ENCODE measurements around the gene KIF1C.

KIF1C gene

DNA sequence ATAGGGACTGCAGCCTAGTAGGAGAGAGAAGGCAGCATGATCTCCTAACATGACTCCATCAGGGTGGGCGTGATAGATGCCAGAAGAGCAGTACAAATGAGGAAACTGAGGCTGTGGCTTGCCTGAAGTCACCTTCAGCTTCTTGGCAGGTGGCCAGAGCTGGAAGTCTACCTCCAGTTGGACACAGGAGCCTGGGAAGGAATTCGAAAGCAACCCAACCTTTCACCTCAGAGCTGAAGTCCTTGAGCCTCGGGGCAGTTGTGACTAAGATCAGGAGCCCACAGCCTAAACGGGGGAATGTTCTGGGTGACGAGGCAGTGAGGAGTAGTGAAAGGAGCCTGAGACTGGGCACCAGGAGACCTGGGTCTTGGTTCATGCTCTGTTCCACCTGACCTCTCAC, 46.9 kb downstream of the KIF1C start:
- Histone ChIP-seq H3K36me3 (ENCODE audit: control insufficient read depth, insufficient read depth, low read length) (no peaks in the 10 kb centered on the region), H3K27me3 (replicated peaks; ENCODE audit: control insufficient read depth, insufficient read depth, low read length) (no peaks in the 10 kb centered on the region), H3K4me3 (replicated peaks; ENCODE audit: low read depth, low read length) (no peak overlapping the region)
- no peak for DNase-seq (ENCODE audit: extremely low read depth, insufficient read length)
- TF ChIP-seq, protein P1, sequence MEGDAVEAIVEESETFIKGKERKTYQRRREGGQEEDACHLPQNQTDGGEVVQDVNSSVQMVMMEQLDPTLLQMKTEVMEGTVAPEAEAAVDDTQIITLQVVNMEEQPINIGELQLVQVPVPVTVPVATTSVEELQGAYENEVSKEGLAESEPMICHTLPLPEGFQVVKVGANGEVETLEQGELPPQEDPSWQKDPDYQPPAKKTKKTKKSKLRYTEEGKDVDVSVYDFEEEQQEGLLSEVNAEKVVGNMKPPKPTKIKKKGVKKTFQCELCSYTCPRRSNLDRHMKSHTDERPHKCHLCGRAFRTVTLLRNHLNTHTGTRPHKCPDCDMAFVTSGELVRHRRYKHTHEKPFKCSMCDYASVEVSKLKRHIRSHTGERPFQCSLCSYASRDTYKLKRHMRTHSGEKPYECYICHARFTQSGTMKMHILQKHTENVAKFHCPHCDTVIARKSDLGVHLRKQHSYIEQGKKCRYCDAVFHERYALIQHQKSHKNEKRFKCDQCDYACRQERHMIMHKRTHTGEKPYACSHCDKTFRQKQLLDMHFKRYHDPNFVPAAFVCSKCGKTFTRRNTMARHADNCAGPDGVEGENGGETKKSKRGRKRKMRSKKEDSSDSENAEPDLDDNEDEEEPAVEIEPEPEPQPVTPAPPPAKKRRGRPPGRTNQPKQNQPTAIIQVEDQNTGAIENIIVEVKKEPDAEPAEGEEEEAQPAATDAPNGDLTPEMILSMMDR (IDR thresholded peaks at IDR 0.05; ENCODE audit: insufficient read depth, low read length, poor library complexity, severe bottlenecking) = no peak

DNA sequence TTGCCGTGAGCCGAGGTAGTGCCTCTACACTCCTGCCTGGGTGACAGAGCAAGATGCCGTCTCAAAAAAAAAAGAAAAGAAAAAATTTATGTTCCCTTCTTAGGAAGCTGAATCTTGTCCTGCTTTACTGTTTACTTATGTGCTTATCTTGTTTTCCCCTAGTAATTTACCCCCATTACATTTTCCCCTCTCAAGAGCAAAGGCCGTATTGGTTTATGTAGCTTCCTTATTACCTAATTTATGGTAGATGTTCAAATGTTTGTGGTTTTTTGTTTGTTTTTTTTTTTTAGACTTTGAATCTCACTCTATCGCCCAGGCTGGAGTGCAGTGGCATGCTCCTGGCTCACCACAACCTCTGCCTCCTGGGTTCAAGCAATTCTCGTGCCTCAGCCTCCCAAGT, 47.7 kb downstream of the KIF1C start:
- H3K4me3 ChIP-seq (replicated peaks; ENCODE audit: low read depth, low read length) = no peak overlapping the region
- no peak for DNase-seq (ENCODE audit: extremely low read depth, insufficient read length)
- H3K27me3 ChIP-seq (replicated peaks; ENCODE audit: control insufficient read depth, insufficient read depth, low read length) = no peaks in the 10 kb centered on the region
- no peaks in the 10 kb centered on the region for H3K36me3 ChIP-seq (ENCODE audit: control insufficient read depth, insufficient read depth, low read length)
- TF ChIP-seq, protein P1 (IDR thresholded peaks at IDR 0.05; ENCODE audit: insufficient read depth, low read length, poor library complexity, severe bottlenecking) = no peak

DNA sequence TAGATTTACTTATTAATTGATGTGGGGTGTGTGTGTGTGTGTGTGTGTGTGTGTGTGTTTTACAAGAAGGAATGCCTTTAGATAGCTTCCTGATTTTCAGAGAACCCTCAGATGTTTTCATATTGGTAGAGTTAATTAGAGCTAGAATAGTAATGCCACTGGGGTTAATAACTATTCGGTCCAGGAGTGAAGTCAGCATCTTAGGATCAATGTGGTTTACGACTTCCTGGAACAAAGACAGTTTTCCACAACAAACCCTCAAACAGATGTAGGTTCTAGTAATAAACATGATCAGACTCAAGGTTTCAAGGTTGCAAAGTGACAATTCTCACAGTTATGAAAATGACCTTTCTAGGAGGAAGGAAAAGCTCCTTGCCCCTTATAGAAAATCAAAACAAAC, 49.7 kb downstream of the KIF1C start:
- DNase-seq (ENCODE audit: extremely low read depth, insufficient read length) = no peak
- Histone ChIP-seq H3K36me3 (ENCODE audit: control insufficient read depth, insufficient read depth, low read length) (no peaks in the 10 kb centered on the region), H3K4me3 (replicated peaks; ENCODE audit: low read depth, low read length) (no peak overlapping the region), H3K27me3 (replicated peaks; ENCODE audit: control insufficient read depth, insufficient read depth, low read length) (no peaks in the 10 kb centered on the region)
- TF ChIP-seq, protein P1 (IDR thresholded peaks at IDR 0.05; ENCODE audit: insufficient read depth, low read length, poor library complexity, severe bottlenecking) = no peak

DNA sequence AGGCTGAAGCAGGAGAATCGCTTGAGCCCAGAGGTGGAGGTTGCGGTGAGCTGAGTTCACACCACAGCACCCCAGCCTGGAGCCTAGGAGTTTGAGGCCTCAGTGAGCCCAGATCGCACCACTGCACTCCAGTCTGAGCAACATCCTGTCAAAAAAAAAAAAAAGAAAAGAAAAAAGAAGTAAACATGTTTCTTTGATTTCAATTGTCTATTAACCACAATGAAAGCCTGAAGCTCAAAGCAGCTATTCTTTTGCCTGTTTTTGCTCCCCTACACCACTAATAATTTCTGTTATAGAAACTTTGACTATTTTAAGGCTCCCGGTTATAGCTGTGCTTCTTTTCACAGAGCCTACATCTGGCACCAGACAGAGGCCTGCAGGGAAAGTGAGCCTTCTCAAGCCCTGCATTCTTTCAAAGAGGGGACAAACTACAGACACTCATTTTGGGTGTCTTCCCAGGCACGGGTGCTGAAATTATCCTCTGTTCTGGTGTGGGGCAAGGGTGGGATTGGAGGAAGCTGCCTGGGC, 51.6 kb downstream of the KIF1C start:
- Histone ChIP-seq H3K27me3 (replicated peaks; ENCODE audit: control insufficient read depth, insufficient read depth, low read length) (no peaks in the 10 kb centered on the region), H3K36me3 (ENCODE audit: control insufficient read depth, insufficient read depth, low read length) (no peaks in the 10 kb centered on the region), H3K4me3 (replicated peaks; ENCODE audit: low read depth, low read length) (no peak overlapping the region)
- TF ChIP-seq, protein P1 (IDR thresholded peaks at IDR 0.05; ENCODE audit: insufficient read depth, low read length, poor library complexity, severe bottlenecking) = no peak
- peak; percentile 40 for DNase-seq (ENCODE audit: extremely low read depth, insufficient read length)

DNA sequence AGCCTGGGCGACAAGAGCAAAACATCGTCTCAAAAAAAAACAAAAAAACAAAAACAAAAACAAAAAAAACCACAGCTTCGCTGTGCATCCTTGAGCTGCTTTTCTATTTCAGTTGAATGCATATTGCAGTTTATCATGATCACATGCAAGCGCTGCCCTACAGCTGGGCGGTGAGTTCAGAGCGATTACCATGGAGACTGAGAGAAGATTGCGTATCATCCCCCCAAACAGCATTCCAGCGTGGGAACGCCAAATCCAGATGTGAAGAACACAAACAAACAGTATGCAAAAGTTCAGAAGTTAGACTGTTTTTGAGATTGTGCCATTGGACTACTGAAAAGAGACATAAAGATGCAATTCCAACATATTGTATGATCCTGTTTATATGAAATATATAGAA, 52.5 kb downstream of the KIF1C start:
- no peak for DNase-seq (ENCODE audit: extremely low read depth, insufficient read length)
- Histone ChIP-seq H3K36me3 (ENCODE audit: control insufficient read depth, insufficient read depth, low read length) (no peaks in the 10 kb centered on the region), H3K27me3 (replicated peaks; ENCODE audit: control insufficient read depth, insufficient read depth, low read length) (no peaks in the 10 kb centered on the region), H3K4me3 (replicated peaks; ENCODE audit: low read depth, low read length) (no peak overlapping the region)
- TF ChIP-seq, protein P1 (IDR thresholded peaks at IDR 0.05; ENCODE audit: insufficient read depth, low read length, poor library complexity, severe bottlenecking) = no peak

DNA sequence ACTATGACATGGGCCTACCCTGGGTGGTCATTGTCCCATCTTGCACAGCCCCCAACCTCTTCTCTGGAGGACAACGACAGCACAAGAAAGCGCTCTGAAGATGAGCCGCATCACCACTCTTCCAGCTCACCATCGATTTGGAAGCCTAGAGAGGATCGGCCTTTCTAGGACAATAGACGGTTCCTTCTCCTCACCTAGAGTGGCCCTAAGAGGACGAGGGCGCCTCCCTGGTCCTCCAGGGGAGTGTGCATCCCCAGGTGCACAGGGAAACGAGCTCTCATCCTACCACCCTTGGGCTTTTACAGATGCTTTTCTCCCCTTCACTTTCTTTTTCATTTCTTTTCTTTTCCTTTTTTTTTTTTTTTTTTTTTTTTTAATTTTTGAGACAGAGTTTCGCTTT, 57.8 kb downstream of the KIF1C start:
- DNase-seq (ENCODE audit: extremely low read depth, insufficient read length) = no peak
- Histone ChIP-seq H3K4me3 (replicated peaks; ENCODE audit: low read depth, low read length) (no peak overlapping the region), H3K36me3 (ENCODE audit: control insufficient read depth, insufficient read depth, low read length) (no peaks in the 10 kb centered on the region), H3K27me3 (replicated peaks; ENCODE audit: control insufficient read depth, insufficient read depth, low read length) (no peaks in the 10 kb centered on the region)
- TF ChIP-seq, protein P1 (IDR thresholded peaks at IDR 0.05; ENCODE audit: insufficient read depth, low read length, poor library complexity, severe bottlenecking) = no peak
